Endothelial cell of umbilical vein (primary cell): ENCODE measurements around the gene NATD1. TPM values are rescaled to one million over a fixed set of nuclear protein-coding genes. Genes with fewer than 3 reads are reported as not detected.
A peak's percentile ranks its signal among the peaks of the same experiment; 100 is the strongest.

Experiments used
- BruUV-seq: library from RNA; stranded (reverse); fragments of 400-500 nt; replicated peaks from 2 replicates; lab custom pipeline; 2021; lab: Mats Ljungman, UMichigan
- CTCF ChIA-PET: fragments of 300-600, 350-600 bp; sonication (Branson Sonifier 250); formaldehyde crosslinking; loops from one replicate; lab custom pipeline; 2021; ENCODE audit warnings: antibody characterized with exemption, inconsistent platforms; lab: Charles Lee
- POLR2A ChIA-PET: fragments of 300-600, 350-600 bp; sonication (Branson Sonifier 250); formaldehyde crosslinking; loops from one replicate; lab custom pipeline; 2021; ENCODE audit warnings: antibody characterized with exemption, inconsistent platforms; lab: Charles Lee
- DNase-seq: peaks from one replicate; pipeline ENCODE4 v3.0.0-alpha.2; 2011; ENCODE audit warnings: low read depth, low spot score
- FAIRE-seq: peaks from 2 replicates; lab custom pipeline; 2011; peaks lifted over from hg19 to GRCh38; lab: Jason Lieb, UNC
- H2AFZ ChIP-seq: 2 replicates; pipeline ENCODE4 v1.6.0; 2012; ENCODE audit warnings: low read depth, low read length, control low read depth, inconsistent platforms
- H3K27ac ChIP-seq: 2 replicates; pipeline ENCODE4 v1.5.1; 2011; ENCODE audit warnings: low read depth, mild to moderate bottlenecking, control low read depth, low read length, moderate library complexity; ENCODE audit not compliant: insufficient read depth
- H3K27me3 ChIP-seq, 2 experiments: 2 replicates each; pipeline versions ENCODE4 v1.6.0 to v1.6.1; 2011; ENCODE audit warnings: low read length in 2 of 2, mixed read lengths in 1 of 2; ENCODE audit not compliant: control insufficient read depth in 2 of 2, insufficient read depth in 2 of 2
- H3K36me3 ChIP-seq, 2 experiments: 2 replicates in 1 of 2; 3 replicates in 1 of 2; pipeline ENCODE4 v1.5.1; 2011; ENCODE audit warnings: low read length in 2 of 2, mild to moderate bottlenecking in 1 of 2, moderate library complexity in 1 of 2; ENCODE audit not compliant: control insufficient read depth in 2 of 2, insufficient read depth in 2 of 2; ENCODE audit errors: extremely low read depth in 1 of 2
- H3K4me1 ChIP-seq: 3 replicates; pipeline ENCODE4 v1.5.1; 2011; ENCODE audit warnings: mild to moderate bottlenecking, low read length; ENCODE audit not compliant: control insufficient read depth, insufficient read depth; ENCODE audit errors: extremely low read depth
- H3K4me2 ChIP-seq: 2 replicates; pipeline ENCODE4 v1.6.1; 2011; ENCODE audit warnings: low read length, control low read depth, mixed read lengths; ENCODE audit not compliant: insufficient read depth
- H3K4me3 ChIP-seq, 3 experiments: fragments of 200-600 bp in 1 of 3; sonication (generic), shearing (Covaris generic) in 1 of 3; replicated peaks in 1 of 3; 2 replicates each; pipeline ENCODE4 v1.5.1; 2011 to 2016; ENCODE audit warnings: control low read depth in 3 of 3, low read length in 3 of 3, mild to moderate bottlenecking in 2 of 3, inconsistent platforms in 1 of 3, low read depth in 1 of 3, moderate library complexity in 1 of 3; ENCODE audit not compliant: insufficient read depth in 1 of 3
- H3K79me2 ChIP-seq: 2 replicates; pipeline ENCODE4 v1.6.0; 2012; ENCODE audit warnings: low read length, inconsistent platforms; ENCODE audit not compliant: control insufficient read depth, insufficient read depth
- H3K9ac ChIP-seq: replicated peaks from 2 replicates; pipeline ENCODE3; 2011; ENCODE audit warnings: low read length, control low read depth; ENCODE audit not compliant: insufficient read depth; ENCODE audit errors: extremely low read depth
- H3K9me1 ChIP-seq: replicated peaks from 3 replicates; pipeline ENCODE4 v1.6.0; 2011; ENCODE audit warnings: mild to moderate bottlenecking, low read length; ENCODE audit not compliant: control insufficient read depth, insufficient read depth; ENCODE audit errors: extremely low read depth
- H3K9me3 ChIP-seq: replicated peaks from 2 replicates; pipeline ENCODE4 v1.5.1; 2012; ENCODE audit warnings: low read length, inconsistent platforms; ENCODE audit not compliant: control insufficient read depth, insufficient read depth
- H4K20me1 ChIP-seq: replicated peaks from 2 replicates; pipeline ENCODE3; 2011; ENCODE audit warnings: mild to moderate bottlenecking, low read length; ENCODE audit not compliant: control insufficient read depth, insufficient read depth; ENCODE audit errors: extremely low read depth
- EZH2 ChIP-seq: IDR thresholded peaks from 2 replicates; pipeline ENCODE4 v1.6.1; 2012; ENCODE audit warnings: borderline replicate concordance, low read depth, mild to moderate bottlenecking, moderate library complexity, low read length, inconsistent platforms; ENCODE audit not compliant: severe bottlenecking
- FOS ChIP-seq: IDR thresholded peaks from 2 replicates; pipeline ENCODE4 v1.6.1; 2011; ENCODE audit warnings: mild to moderate bottlenecking, low read length, moderate library complexity, borderline replicate concordance; ENCODE audit not compliant: insufficient read depth
- GATA2 ChIP-seq: IDR thresholded peaks from 2 replicates; pipeline ENCODE4 v1.7.0; 2011; ENCODE audit warnings: low read depth, mild to moderate bottlenecking, moderate library complexity, mixed read lengths, low read length; ENCODE audit not compliant: insufficient read length, insufficient read depth
- JUN ChIP-seq: IDR thresholded peaks from 2 replicates; pipeline ENCODE4 v1.6.1; 2011; ENCODE audit warnings: borderline replicate concordance, low read depth; ENCODE audit not compliant: insufficient read length, insufficient read depth
- MYC ChIP-seq: IDR thresholded peaks from one replicate; pipeline ENCODE4 v1.6.1; 2011; ENCODE audit warnings: mild to moderate bottlenecking, low read depth, low read length
- POLR2A ChIP-seq: IDR thresholded peaks from 2 replicates; pipeline ENCODE4 v1.6.1; 2012; ENCODE audit warnings: low read depth, mild to moderate bottlenecking, control low read depth, low read length
- POLR2AphosphoS5 ChIP-seq: IDR thresholded peaks from 2 replicates; pipeline ENCODE4 v1.6.1; 2012; ENCODE audit warnings: low read depth, mild to moderate bottlenecking, control low read depth, low read length, moderate library complexity; ENCODE audit not compliant: insufficient read depth
- dilution Hi-C: fragments of 300-500 bp; cut with MboI; formaldehyde crosslinking; loops from one replicate; pipeline ENCODE4 v1.15.0; 2019; ENCODE audit warnings: low sequenced_read_pairs; ENCODE audit not compliant: extremely low pct_ligation_motif_present
- intact Hi-C: fragments of 100-400 bp; cut with micrococcal nuclease; formaldehyde crosslinking; loops from one replicate; pipeline ENCODE4 v1.10.0; 2022
- polyA plus RNA-seq, 4 experiments: library from polyadenylated mRNA; depleted of rRNA in 3 of 4; stranded (reverse) in 3 of 4; unstranded in 1 of 4; fragments of >200 nt; gene quantifications; 2 replicates each; pipeline versions ENCODE4 v1.2.1 to v1.2.3, GENCODE V29; 2011 to 2012; ENCODE audit warnings: missing spikeins in 1 of 4
- total RNA-seq: library from RNA; stranded (reverse); gene quantifications from 2 replicates; pipeline ENCODE4 v1.2.3, GENCODE V29; 2021
- TF ChIP-seq, protein P1 (sequence below): IDR thresholded peaks from 2 replicates; pipeline ENCODE4 v1.6.1; 2011; ENCODE audit not compliant: insufficient read depth, insufficient read length
- TF ChIP-seq, protein P2 (sequence below), 2 donors: IDR thresholded peaks; 1 replicate in 1 of 2; 2 replicates in 1 of 2; pipeline ENCODE4 v1.5.1; 2011; ENCODE audit warnings: low read length in 2 of 2, mild to moderate bottlenecking in 2 of 2, moderate library complexity in 2 of 2, control low read depth in 1 of 2, inconsistent platforms in 1 of 2, low read depth in 1 of 2; ENCODE audit not compliant: insufficient read depth in 1 of 2; ENCODE audit errors: extremely low read depth in 1 of 2

NATD1 gene
- total and polyA plus RNA-seq, 2 donors (not counting 3 experiments of a cell fraction or from before 2014, with no cell fraction given): 7.0 to 7.2 TPM

DNA sequence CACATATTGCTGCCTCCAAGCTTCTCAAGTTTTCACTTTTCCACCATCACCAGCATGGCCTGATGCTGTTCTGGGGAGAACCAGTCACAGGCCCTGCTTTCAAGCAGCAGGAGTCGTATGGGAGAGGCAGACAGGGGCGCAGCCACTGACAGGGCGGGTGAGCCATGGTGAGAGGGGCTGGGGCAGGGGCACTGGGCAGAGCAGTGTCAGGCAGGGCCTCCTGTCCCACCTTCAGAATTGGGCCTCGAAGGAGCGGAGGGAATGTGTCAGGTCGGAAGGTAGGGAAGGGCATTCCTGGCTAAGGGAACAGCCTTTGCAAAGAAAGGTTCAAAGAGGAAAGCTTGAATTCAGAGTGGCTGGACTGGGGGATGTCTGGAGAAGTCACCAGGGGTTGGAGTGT, 26.4 kb upstream of the NATD1 start:
- intact Hi-C loops (no loop called here), dilution Hi-C loops (no loop called here)
- ChIA-PET POLR2A (interaction anchor here (0.5 kb wide), 1 partner anchor 151 kb away, joined by 4 read pairs; no protein-coding TSS in a partner anchor), CTCF (interaction anchor here (0.5 to 9.0 kb wide), 21 partner anchors 9 to 342 kb away, joined by 3 to 71 read pairs (median 4); partner anchors contain the start of genes NATD1, TMEM11 and USP22)
- no peaks in the 10 kb centered on the region for H3K36me3 ChIP-seq
- peak overlapping the region; percentile 18 for H2AFZ ChIP-seq
- no peaks in the 10 kb centered on the region for H3K27me3 ChIP-seq
- H3K9me3 ChIP-seq: no peaks in the 10 kb centered on the region
- no TSS peak for BruUV-seq
- H4K20me1 ChIP-seq: no peaks in the 10 kb centered on the region
- H3K4me2 ChIP-seq: no peak overlapping the region
- H3K4me1 ChIP-seq: peaks cover 26% of the 10 kb centered on the region
- H3K9ac ChIP-seq: no peak overlapping the region
- no peak overlapping the region for H3K27ac ChIP-seq
- H3K4me3 ChIP-seq: no peak overlapping the region
- no peak for FAIRE-seq
- H3K9me1 ChIP-seq: no peaks in the 10 kb centered on the region
- no peak for TF ChIP-seq GATA2
- TF ChIP-seq MYC: no peak
- TF ChIP-seq, protein P1, sequence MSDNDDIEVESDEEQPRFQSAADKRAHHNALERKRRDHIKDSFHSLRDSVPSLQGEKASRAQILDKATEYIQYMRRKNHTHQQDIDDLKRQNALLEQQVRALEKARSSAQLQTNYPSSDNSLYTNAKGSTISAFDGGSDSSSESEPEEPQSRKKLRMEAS: no peak
- no peak for TF ChIP-seq POLR2A
- no peak for TF ChIP-seq POLR2AphosphoS5
- no peak for TF ChIP-seq EZH2
- TF ChIP-seq, protein P2, sequence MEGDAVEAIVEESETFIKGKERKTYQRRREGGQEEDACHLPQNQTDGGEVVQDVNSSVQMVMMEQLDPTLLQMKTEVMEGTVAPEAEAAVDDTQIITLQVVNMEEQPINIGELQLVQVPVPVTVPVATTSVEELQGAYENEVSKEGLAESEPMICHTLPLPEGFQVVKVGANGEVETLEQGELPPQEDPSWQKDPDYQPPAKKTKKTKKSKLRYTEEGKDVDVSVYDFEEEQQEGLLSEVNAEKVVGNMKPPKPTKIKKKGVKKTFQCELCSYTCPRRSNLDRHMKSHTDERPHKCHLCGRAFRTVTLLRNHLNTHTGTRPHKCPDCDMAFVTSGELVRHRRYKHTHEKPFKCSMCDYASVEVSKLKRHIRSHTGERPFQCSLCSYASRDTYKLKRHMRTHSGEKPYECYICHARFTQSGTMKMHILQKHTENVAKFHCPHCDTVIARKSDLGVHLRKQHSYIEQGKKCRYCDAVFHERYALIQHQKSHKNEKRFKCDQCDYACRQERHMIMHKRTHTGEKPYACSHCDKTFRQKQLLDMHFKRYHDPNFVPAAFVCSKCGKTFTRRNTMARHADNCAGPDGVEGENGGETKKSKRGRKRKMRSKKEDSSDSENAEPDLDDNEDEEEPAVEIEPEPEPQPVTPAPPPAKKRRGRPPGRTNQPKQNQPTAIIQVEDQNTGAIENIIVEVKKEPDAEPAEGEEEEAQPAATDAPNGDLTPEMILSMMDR (IDR thresholded peaks at IDR 0.05; ENCODE audit: extremely low read depth in 1 of 2, insufficient read depth in 1 of 2, low read depth in 1 of 2, low read length in 2 of 2): no peak
- no peak for TF ChIP-seq JUN
- no peak for TF ChIP-seq FOS
- no peak for DNase-seq
- H3K79me2 ChIP-seq: no peaks in the 10 kb centered on the region
